ENCODE measurements around the gene CCKAR.

DNA sequence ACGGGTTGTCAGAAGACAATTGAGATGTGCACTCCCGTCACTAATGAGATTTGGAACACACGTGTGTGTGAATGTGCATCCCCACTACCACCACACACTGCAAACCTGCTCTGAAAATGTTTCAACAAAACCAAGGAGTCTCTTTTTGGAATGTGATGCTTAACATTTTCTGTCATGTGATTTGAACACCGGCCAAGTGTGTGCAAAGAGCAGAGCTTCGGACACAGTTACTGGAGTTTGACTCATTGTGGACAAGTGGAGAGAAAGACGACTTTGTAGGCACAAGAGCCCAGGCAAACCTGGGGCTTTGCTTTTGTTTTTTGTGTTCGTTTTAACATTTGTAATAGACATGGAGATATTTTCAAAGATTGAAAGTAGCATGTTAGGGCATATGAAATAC lies 49.2 kb downstream of the CCKAR start:
- TF ChIP-seq, protein P1, sequence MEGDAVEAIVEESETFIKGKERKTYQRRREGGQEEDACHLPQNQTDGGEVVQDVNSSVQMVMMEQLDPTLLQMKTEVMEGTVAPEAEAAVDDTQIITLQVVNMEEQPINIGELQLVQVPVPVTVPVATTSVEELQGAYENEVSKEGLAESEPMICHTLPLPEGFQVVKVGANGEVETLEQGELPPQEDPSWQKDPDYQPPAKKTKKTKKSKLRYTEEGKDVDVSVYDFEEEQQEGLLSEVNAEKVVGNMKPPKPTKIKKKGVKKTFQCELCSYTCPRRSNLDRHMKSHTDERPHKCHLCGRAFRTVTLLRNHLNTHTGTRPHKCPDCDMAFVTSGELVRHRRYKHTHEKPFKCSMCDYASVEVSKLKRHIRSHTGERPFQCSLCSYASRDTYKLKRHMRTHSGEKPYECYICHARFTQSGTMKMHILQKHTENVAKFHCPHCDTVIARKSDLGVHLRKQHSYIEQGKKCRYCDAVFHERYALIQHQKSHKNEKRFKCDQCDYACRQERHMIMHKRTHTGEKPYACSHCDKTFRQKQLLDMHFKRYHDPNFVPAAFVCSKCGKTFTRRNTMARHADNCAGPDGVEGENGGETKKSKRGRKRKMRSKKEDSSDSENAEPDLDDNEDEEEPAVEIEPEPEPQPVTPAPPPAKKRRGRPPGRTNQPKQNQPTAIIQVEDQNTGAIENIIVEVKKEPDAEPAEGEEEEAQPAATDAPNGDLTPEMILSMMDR (IDR thresholded peaks at IDR 0.05 in 4 of 5, conservative IDR thresholded peaks at IDR 0.05 in 1 of 5) = no peak
- no peak for TF ChIP-seq POLR2A (IDR thresholded peaks at IDR 0.05)
